IMR-90 (cell line): ENCODE results near the gene DPP10.

Experiments used
- CEBPB ChIP-seq: IDR thresholded peaks from 2 replicates; pipeline ENCODE4 v1.6.1; 2012; ENCODE audit warnings: low read depth, low read length, improper control_type of control experiment
- CHD1 ChIP-seq: IDR thresholded peaks from 2 replicates; pipeline ENCODE4 v1.6.1; 2012; ENCODE audit warnings: low read depth, low read length, improper control_type of control experiment
- CTCF ChIP-seq: conservative IDR thresholded peaks from 2 replicates; pipeline ENCODE4 v1.5.1; 2012; ENCODE audit warnings: mild to moderate bottlenecking, low read depth, low read length, improper control_type of control experiment
- FOS ChIP-seq: fragments of 150-350 bp; IDR thresholded peaks from 2 replicates; pipeline ENCODE4 v1.6.1; 2016; ENCODE audit warnings: low read depth, low read length
- MAFK ChIP-seq: IDR thresholded peaks from 2 replicates; pipeline ENCODE4 v1.6.1; 2012; ENCODE audit warnings: low read depth, low read length, improper control_type of control experiment
- MXI1 ChIP-seq: IDR thresholded peaks from 2 replicates; pipeline ENCODE4 v1.6.1; 2012; ENCODE audit warnings: low read depth, mild to moderate bottlenecking, low read length, moderate library complexity, borderline replicate concordance
- POLR2A ChIP-seq: IDR thresholded peaks from 2 replicates; pipeline ENCODE4 v1.6.1; 2012; ENCODE audit warnings: mild to moderate bottlenecking, low read depth, low read length
- RAD21 ChIP-seq: IDR thresholded peaks from 2 replicates; pipeline ENCODE4 v1.6.1; 2012; ENCODE audit warnings: low read length, improper control_type of control experiment
- RFX5 ChIP-seq: IDR thresholded peaks from 2 replicates; pipeline ENCODE4 v1.8.0; 2012; ENCODE audit warnings: low read depth, mild to moderate bottlenecking, low read length, moderate library complexity
- SMC3 ChIP-seq: fragments of 150-350 bp; IDR thresholded peaks from 2 replicates; pipeline ENCODE4 v1.6.1; 2016; ENCODE audit warnings: low read depth, mild to moderate bottlenecking, antibody characterized with exemption, low read length, moderate library complexity
- USF2 ChIP-seq: fragments of 150-350 bp; IDR thresholded peaks from 2 replicates; pipeline ENCODE4 v1.6.1; 2017; ENCODE audit warnings: mild to moderate bottlenecking, antibody characterized with exemption, low read length, low read depth

- TF ChIP-seq SMC3 (no peak), MXI1 (no peak), CTCF (no peak), POLR2A (no peak), USF2 (no peak), FOS (no peak), RAD21 (no peak), CEBPB (no peak), RFX5 (no peak), CHD1 (no peak), MAFK (no peak)
Observed at GRCh38 chr2:115574667-115575066, 1132.2 kb downstream of the DPP10 start.
